Mesenteric fat pad (tissue), 1 donor: ENCODE measurements around the gene NDOR1. TPM values are rescaled to one million over a fixed set of nuclear protein-coding genes. Genes with fewer than 3 reads are reported as not detected.
"Not testable (repeated sequence)": the region's sequence is repeated elsewhere in the genome, so short reads cannot be mapped to it uniquely, and the experiment has no call there.

Experiments
- DNase-seq: peaks from one replicate; pipeline ENCODE4 v3.0.0-alpha.2; 2020; ENCODE audit warnings: low spot score
- microRNA-seq: library from miRNA; unstranded; fragments of <30 nt; microRNA quantifications from one replicate; pipeline ENCODE4 v1.2.0, GENCODE V29; 2020; ENCODE audit warnings: borderline number of aligned reads
- total RNA-seq: library from RNA; stranded (reverse); fragmentation: NEBNext Ultra II Directional; extraction: Animal tissue kit (Norgen Biotek cat#: 25700); gene quantifications from one replicate; pipeline ENCODE4 v1.2.1, GENCODE V29; 2021
- donor health status: DM: yes; HTN: yes; CAD: no.

The NDOR1 gene
- total RNA-seq, 1 donor from 2014 or later, result 10.4 TPM

DNA sequence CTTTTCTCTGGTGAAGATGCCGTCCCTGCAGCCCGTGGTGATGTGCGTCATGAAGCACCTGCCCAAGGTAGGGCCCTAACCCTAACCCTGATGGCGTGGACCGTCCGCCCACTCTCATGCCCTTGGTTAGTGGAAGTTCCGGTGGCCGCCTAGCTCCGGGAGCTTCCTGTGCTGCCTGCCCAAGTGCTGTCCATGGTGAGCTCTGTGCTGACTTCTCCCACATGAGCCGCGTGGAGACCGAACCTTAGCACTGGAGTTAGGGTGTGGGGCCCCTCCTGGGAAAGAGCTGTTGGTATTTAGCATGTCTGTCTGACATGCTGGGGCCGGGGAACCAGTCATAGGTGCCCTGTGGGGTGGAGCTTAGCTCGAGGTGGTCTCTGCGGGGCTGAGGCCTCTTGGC, 50.9 kb downstream of the NDOR1 start:
- DNase-seq, result no peak

DNA sequence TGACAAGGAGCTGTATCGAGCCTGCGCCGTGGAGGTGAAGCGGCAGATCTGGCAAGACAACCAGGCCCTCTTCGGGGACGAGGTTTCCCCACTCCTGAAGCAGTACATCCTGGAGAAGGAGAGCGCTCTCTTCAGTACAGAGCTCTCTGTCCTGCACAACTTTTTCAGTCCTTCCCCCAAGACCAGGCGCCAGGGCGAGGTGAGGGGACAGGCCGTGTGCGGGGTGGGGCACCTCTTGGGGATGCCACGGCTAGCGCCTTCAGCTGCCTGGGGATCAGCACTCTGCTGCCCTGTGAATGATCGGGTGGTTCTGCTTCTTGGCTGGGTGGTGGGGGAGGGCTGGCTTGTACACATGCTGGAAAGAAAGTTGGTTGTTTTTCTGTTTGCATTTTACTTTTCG, 51.4 kb downstream of the NDOR1 start:
- no peak for DNase-seq

DNA sequence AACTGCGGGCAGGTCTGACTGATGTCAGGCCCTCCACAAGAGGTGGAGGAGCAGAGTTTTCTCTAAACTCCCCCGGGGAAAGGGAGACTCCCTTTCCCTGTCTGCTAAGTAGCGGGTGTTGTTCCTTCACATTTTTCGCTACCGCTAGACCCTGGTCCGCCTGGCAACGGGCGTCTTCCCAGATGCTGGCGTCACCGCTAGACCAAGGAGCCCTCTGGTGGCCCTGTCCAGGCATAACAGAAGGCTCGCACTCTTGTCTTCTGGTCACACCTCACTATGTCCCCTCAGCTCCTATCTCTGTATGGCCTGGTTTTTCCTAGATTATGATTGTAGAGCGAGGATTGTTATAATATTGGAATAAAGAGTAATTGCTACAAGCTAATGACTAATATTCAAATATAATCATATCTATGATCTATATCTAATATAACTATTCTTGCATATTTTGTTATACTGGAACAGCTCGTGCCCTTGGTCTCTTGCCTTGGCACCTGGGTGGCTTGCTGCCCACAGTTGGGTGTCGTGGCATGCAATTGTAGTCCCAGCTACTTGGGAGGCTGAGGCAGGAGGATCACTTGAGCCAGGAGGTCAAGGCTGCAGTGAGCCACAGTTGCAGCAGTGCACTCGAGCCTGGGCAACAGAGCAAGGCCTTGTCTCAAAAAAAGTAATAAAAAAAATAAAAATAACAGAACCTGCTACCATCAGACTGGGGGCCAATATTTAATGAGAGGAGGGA, 56.8 kb downstream of the NDOR1 start:
- not testable (repeated sequence) for DNase-seq

DNA sequence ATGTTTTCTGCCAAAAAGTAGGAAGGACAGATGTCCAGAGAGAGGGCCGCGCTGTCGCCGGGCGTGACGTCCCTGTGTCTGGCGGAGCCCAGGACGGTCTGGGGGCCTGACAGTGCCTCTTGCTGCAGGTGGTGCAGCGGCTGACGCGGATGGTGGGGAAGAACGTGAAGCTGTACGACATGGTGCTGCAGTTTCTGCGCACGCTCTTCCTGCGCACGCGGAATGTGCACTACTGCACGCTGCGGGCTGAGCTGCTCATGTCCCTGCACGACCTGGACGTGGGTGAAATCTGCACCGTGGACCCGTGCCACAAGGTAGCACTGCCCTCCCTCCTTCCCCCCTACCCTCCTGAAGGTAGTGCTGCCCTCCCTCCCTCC, 57.4 kb downstream of the NDOR1 start:
- no peak for DNase-seq

DNA sequence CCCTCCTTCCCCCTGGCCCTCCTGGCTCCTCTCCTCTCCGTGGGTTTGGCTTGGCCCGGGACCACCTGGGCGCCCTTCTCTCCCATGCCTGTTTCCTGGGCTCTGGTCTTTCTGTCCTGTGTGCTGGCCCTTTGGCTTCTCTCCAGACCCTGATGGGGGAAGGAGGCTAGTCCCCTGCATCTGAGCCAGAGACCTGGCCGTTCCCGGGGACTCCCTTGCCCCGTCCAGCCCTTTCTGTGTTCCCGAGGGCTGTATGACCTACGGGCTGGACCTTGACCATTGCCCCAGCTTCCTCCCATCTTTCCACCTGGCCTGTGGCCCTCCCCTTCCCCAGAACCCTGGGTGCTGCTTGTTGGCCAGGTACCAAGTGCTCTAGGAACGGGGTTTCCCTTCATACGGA, 58.0 kb downstream of the NDOR1 start:
- no peak for DNase-seq

DNA sequence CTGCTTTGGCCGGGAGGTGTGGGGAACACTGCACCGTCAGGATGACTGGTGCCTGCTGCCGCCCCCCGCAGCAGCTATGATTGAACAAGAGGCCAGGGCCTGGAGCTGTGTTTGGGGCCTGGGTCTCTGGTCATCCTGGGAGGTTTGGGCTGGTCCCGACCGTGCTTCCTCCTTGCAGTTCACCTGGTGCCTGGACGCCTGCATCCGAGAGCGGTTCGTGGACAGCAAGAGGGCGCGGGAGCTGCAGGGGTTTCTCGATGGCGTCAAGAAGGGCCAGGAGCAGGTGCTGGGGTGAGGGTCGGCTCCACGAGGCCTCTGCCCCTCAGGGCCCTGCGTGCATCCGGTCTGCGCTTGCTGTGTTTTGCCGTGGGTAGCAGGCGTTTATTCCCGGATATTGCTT, 58.6 kb downstream of the NDOR1 start:
- no peak for DNase-seq

DNA sequence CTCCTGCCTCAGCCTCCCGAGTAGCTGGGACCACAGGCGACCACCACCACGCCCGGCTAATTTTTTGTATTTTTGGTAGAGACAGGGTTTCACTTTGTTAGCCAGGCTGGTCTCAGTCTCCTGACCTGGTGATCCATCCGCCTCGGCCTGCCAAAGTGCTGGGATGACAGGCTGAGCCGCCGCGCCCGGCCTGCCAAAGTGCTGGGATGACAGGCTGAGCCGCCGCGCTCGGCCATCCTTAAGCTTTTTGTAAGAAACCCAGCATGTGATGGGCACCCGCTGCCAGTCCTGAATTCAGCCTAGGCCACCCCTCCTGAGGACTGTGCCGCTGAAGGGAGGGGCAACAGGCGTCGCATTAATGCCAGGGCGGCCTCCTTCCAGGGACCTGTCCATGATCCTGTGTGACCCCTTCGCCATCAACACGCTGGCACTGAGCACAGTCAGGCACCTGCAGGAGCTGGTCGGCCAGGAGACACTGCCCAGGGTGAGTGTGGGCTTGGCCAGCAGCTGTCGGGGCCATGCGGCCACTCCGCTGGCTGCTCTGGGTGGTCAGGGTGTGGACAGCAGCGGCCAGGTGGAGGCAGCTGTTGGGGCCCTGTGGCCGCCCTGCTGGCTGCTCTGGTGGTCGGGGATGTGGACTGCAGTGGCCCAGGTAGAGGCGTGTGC, 60.1 kb downstream of the NDOR1 start:
- peak; percentile 85 for DNase-seq

DNA sequence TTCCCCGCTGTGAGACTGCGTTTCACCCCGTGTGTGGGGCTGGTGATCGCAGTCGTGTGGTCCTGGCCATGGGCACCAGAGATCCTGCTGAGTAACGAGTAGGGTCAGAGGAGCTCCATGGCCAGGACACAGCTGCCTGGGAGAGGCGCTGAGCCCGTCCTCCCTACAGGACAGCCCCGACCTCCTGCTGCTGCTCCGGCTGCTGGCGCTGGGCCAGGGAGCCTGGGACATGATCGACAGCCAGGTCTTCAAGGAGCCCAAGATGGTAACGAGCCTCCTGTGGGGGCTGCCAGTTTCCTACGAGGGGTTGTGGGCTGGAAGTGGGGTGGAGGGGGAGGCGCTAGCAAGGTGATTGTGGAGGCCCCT, 60.6 kb downstream of the NDOR1 start:
- no peak for DNase-seq

Small RNAs within 50 kb of the gene (microRNA-seq; reads per million reads assigned to microRNA genes)
- not detected for gene MIR3621

Other genes with a start within 250 kb of the NDOR1 start
- 249 TPM for gene PTGDS, start 228.2 kb upstream of the NDOR1 start, total RNA-seq
- 0.71 TPM for gene LCNL1, start 222.7 kb upstream of the NDOR1 start, total RNA-seq
- 29.4 TPM for gene PAXX, start 213.3 kb upstream of the NDOR1 start, total RNA-seq
- 1.6 TPM for gene CLIC3, start 209.1 kb upstream of the NDOR1 start, total RNA-seq
- 47.2 TPM for gene ABCA2, start 177.5 kb upstream of the NDOR1 start, total RNA-seq
- gene FUT7, start 173.6 kb upstream of the NDOR1 start, total RNA-seq, result 0.55 TPM
- 95.3 TPM for gene NPDC1, start 159.5 kb upstream of the NDOR1 start, total RNA-seq
- not detected for gene ENTPD2, start 151.6 kb upstream of the NDOR1 start, total RNA-seq
- gene SAPCD2, start 135.1 kb upstream of the NDOR1 start, total RNA-seq, result 0.42 TPM
- gene UAP1L1, start 128.2 kb upstream of the NDOR1 start, total RNA-seq, result 28.1 TPM
- 33.0 TPM for gene MAN1B1, start 118.7 kb upstream of the NDOR1 start, total RNA-seq
- gene DPP7, start 91.0 kb upstream of the NDOR1 start, total RNA-seq, result 150 TPM
- not detected for gene GRIN1, start 66.5 kb upstream of the NDOR1 start, total RNA-seq
- not detected for gene LRRC26, start 35.6 kb upstream of the NDOR1 start, total RNA-seq
- gene TMEM210, start 33.6 kb upstream of the NDOR1 start, total RNA-seq, result not detected
- 39.3 TPM for gene ANAPC2, start 17.1 kb upstream of the NDOR1 start, total RNA-seq
- 53.3 TPM for gene SSNA1, start 17.0 kb upstream of the NDOR1 start, total RNA-seq
- 5.1 TPM for gene TPRN, start 5.0 kb upstream of the NDOR1 start, total RNA-seq
- 24.8 TPM for gene TMEM203, start 52 bp upstream of the NDOR1 start, total RNA-seq
- 5.9 TPM for gene RNF208, start 16.5 kb downstream of the NDOR1 start, total RNA-seq
- gene CYSRT1, start 19.5 kb downstream of the NDOR1 start, total RNA-seq, result 0.42 TPM
- not detected for gene RNF224, start 21.8 kb downstream of the NDOR1 start, total RNA-seq
- gene SLC34A3, start 25.2 kb downstream of the NDOR1 start, total RNA-seq, result not detected
- 298 TPM for gene TUBB4B, start 35.6 kb downstream of the NDOR1 start, total RNA-seq
- gene STPG3, start 45.6 kb downstream of the NDOR1 start, total RNA-seq, result not detected
- 39.2 TPM for gene NELFB, start 49.6 kb downstream of the NDOR1 start, total RNA-seq
- 9.2 TPM for gene TOR4A, start 72.0 kb downstream of the NDOR1 start, total RNA-seq
- 16.3 TPM for gene NRARP, start 96.6 kb downstream of the NDOR1 start, total RNA-seq
- gene EXD3, start 217.5 kb downstream of the NDOR1 start, total RNA-seq, result 14.9 TPM
- 3.2 TPM for gene NOXA1, start 217.7 kb downstream of the NDOR1 start, total RNA-seq
- not detected for gene ENTPD8, start 235.7 kb downstream of the NDOR1 start, total RNA-seq